ENCODE measurements around the gene ASB13. TPM values are rescaled to one million over a fixed set of nuclear protein-coding genes. Genes with fewer than 3 reads are reported as not detected.

Gene ASB13
- total RNA-seq, 1 donor from 2014 or later, result 23.0 TPM

- Histone ChIP-seq H3K4me1 (peaks cover 15% of the 10 kb centered on the region), H3K4me3 (no peak overlapping the region), H3K36me3 (no peaks in the 10 kb centered on the region), H3K9me3 (no peaks in the 10 kb centered on the region), H3K27me3 (no peaks in the 10 kb centered on the region), H3K27ac (no peak overlapping the region)
- intact Hi-C loops (cut with DNase I), result no loop called here
- no peak for ATAC-seq
- TF ChIP-seq CTCF (IDR thresholded peaks at IDR 0.05), result no peak
- no peak for DNase-seq
Observed at GRCh38 chr10:5669604-5670003, 3.2 kb upstream of the ASB13 start.

GRCh38 chr10:5668429-5668828 is 2.0 kb upstream of the ASB13 start:
- H3K4me1 ChIP-seq, result peaks cover 15% of the 10 kb centered on the region
- intact Hi-C loops (cut with DNase I), result no loop called here
- no peaks in the 10 kb centered on the region for H3K27me3 ChIP-seq
- H3K9me3 ChIP-seq, result no peaks in the 10 kb centered on the region
- ATAC-seq, result no peak
- no peak for DNase-seq
- no peaks in the 10 kb centered on the region for H3K36me3 ChIP-seq
- TF ChIP-seq CTCF (IDR thresholded peaks at IDR 0.05), result no peak
- H3K4me3 ChIP-seq, result no peak overlapping the region
- H3K27ac ChIP-seq, result no peak overlapping the region

- peak; percentile 1 for TF ChIP-seq CTCF (IDR thresholded peaks at IDR 0.05)
- intact Hi-C loops (cut with DNase I), result no loop called here
- DNase-seq (no peak), ATAC-seq (no peak)
- no peaks in the 10 kb centered on the region for H3K36me3 ChIP-seq
- peaks cover 15% of the 10 kb centered on the region for H3K4me1 ChIP-seq
- H3K9me3 ChIP-seq, result no peaks in the 10 kb centered on the region
- no peak overlapping the region for H3K27ac ChIP-seq
- no peaks in the 10 kb centered on the region for H3K27me3 ChIP-seq
- H3K4me3 ChIP-seq, result peak overlapping the region; percentile 79
Observed at GRCh38 chr10:5666841-5667630, 641 bp upstream of the ASB13 start.

GRCh38 chr10:5665373-5666007 is 905 bp downstream of the ASB13 start:
- Histone ChIP-seq H3K4me1 (peaks cover 15% of the 10 kb centered on the region), H3K36me3 (no peaks in the 10 kb centered on the region), H3K27ac (peak overlapping the region; percentile 81), H3K4me3 (peak overlapping the region; percentile 79), H3K9me3 (no peaks in the 10 kb centered on the region), H3K27me3 (no peaks in the 10 kb centered on the region)
- no peak for DNase-seq
- intact Hi-C loops (cut with DNase I), result no loop called here
- no peak for ATAC-seq
- TF ChIP-seq CTCF (IDR thresholded peaks at IDR 0.05), result no peak

GRCh38 chr10:5663692-5664427 is 2.5 kb downstream of the ASB13 start:
- H3K4me1 ChIP-seq, result peaks cover 28% of the 10 kb centered on the region
- H3K27me3 ChIP-seq, result no peaks in the 10 kb centered on the region
- no peak for DNase-seq
- no peaks in the 10 kb centered on the region for H3K9me3 ChIP-seq
- no peak for ATAC-seq
- no peak overlapping the region for H3K27ac ChIP-seq
- TF ChIP-seq CTCF (IDR thresholded peaks at IDR 0.05), result no peak
- H3K36me3 ChIP-seq, result no peaks in the 10 kb centered on the region
- intact Hi-C loops (cut with DNase I), result no loop called here
- H3K4me3 ChIP-seq, result no peak overlapping the region
